Measurements from ENCODE around the gene ERG.

The ERG gene

GRCh38 chr21:38430401-38430984 is 67.8 kb downstream of the ERG start:
- H3K4me3 ChIP-seq (ENCODE audit: low read depth, low read length), result no peak overlapping the region
- no peak for TF ChIP-seq CTCF (IDR thresholded peaks at IDR 0.05; ENCODE audit: borderline replicate concordance, insufficient read depth, low read depth, low read length)

DNA sequence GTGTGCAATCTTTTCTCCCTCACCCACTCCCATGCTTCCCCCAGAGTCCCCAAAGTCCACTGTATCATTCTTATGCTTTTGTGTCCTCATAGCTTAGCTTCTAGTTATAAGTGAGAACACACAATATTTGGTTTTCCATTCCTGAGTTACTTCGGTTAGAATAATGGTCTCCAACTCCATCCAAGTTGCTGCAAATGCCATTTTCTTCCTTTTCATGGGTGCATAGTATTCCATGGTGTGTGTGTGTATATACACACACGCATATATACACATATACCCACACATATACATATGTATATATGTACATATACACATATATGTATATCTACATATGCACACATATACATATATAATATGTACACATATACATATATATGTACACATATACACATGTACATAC is 69.3 kb downstream of the ERG start:
- no peak overlapping the region for H3K4me3 ChIP-seq (ENCODE audit: low read depth, low read length)
- no peak for TF ChIP-seq CTCF (IDR thresholded peaks at IDR 0.05; ENCODE audit: borderline replicate concordance, insufficient read depth, low read depth, low read length)

DNA sequence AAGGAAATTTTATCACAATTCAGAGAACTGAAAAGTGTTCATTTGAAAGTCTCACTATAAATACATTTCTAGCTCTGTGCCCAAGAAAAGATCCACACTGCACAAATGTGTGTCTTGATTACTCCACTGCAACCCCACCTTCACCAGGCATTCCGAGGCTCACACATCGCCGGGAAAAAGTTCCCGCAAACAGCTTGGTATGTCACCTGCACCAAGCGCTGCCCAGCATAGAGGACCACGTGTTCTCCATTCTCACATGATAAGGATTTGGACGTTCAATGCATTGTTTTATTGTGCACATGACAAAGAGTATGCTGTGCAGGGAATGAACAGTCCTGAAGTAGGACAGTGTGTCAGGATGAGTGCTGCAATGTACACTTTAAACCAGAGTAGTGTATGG is 70.1 kb downstream of the ERG start:
- TF ChIP-seq CTCF (IDR thresholded peaks at IDR 0.05; ENCODE audit: borderline replicate concordance, insufficient read depth, low read depth, low read length), result no peak
- no peak overlapping the region for H3K4me3 ChIP-seq (ENCODE audit: low read depth, low read length)

- H3K4me3 ChIP-seq (ENCODE audit: low read depth, low read length), result no peak overlapping the region
- TF ChIP-seq CTCF (IDR thresholded peaks at IDR 0.05; ENCODE audit: borderline replicate concordance, insufficient read depth, low read depth, low read length), result no peak
Observed at GRCh38 chr21:38424305-38425019, 73.8 kb downstream of the ERG start.

DNA sequence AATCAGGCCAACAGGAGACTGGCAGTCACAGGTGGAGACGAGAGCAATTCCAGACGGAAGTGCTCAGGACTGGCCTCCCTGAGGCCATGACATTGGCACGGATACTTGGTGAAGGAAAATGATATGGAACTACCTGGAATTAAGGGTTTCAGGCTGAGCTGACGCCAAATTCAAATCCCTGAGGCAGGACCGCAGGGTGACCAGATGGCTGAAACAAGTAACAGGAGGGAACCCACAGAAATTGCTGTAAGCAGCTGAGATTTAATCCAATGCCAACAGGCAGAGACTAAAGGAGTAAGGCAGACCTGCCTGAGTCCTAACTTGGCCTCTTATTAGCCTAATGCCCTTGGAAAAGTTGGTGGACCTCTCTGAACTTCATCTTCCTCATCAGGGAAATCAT is 76.2 kb downstream of the ERG start:
- TF ChIP-seq CTCF (IDR thresholded peaks at IDR 0.05; ENCODE audit: borderline replicate concordance, insufficient read depth, low read depth, low read length), result no peak

DNA sequence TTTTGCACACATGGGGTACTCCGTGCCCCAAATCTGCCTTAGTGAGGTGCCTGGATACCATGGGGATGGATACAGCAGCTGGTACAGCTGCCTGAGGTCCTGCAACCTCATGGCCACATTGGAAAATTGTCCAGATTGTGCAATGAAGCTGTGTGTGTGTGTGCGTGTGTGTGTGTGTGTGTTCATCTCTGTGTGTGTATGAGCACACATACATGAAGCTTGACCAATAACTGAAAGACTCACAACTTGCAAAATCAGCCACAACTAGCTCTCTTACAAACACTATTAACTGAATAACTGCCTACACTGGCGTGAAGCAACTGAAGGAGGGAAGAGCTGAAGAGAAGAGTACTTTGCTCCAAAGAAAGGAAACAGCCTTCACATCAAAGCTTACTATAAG is 78.1 kb downstream of the ERG start:
- no peak overlapping the region for H3K4me3 ChIP-seq (ENCODE audit: low read depth, low read length)
- no peak for TF ChIP-seq CTCF (IDR thresholded peaks at IDR 0.05; ENCODE audit: borderline replicate concordance, insufficient read depth, low read depth, low read length)

More for the DNA sequence above, 76.2 kb downstream of the ERG start:
- H3K4me3 ChIP-seq (ENCODE audit: low read depth, low read length), result no peak overlapping the region

DNA sequence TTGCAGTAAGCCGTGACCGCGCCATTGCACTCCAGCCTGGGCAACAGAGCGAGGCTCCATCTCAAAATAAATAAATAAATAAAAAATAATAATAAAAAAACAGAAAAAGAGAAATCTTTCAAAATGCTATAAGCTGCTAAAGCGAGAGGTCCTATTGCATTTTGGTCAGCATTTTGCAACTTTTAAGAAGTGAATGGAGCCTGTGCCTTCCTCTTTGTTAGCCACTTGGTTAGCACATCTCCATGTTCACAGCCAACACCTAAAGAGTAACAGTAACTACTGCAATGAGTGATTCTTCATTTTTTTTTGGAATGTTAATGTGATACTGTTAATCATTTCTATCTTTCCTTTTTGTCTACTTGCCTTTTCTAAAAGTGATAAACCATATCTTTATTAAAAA is 80.6 kb downstream of the ERG start:
- no peak for TF ChIP-seq CTCF (IDR thresholded peaks at IDR 0.05; ENCODE audit: borderline replicate concordance, insufficient read depth, low read depth, low read length)
- no peak overlapping the region for H3K4me3 ChIP-seq (ENCODE audit: low read depth, low read length)

All from GM12875 (cell line).